Measurements from ENCODE around the gene ZNF532.

The ZNF532 gene

GRCh38 chr18:58977801-58978200, 113.1 kb downstream of the ZNF532 start:
- DNase-seq (ENCODE audit: low read depth, low spot score): no peak

GRCh38 chr18:58978916-58979315, 114.2 kb downstream of the ZNF532 start:
- DNase-seq (ENCODE audit: low read depth, low spot score): no peak

GRCh38 chr18:58979615-58980014, 114.9 kb downstream of the ZNF532 start:
- DNase-seq (ENCODE audit: low read depth, low spot score): no peak

GRCh38 chr18:58980991-58981390, 116.3 kb downstream of the ZNF532 start:
- no peak for DNase-seq (ENCODE audit: low read depth, low spot score)

- DNase-seq (ENCODE audit: low read depth, low spot score): no peak
Observed at GRCh38 chr18:58983260-58984155, 118.8 kb downstream of the ZNF532 start.

- no peak for DNase-seq (ENCODE audit: low read depth, low spot score)
Observed at GRCh38 chr18:58988600-58988999, 123.9 kb downstream of the ZNF532 start.

GRCh38 chr18:58989184-58989759, 124.6 kb downstream of the ZNF532 start:
- no peak for DNase-seq (ENCODE audit: low read depth, low spot score)

- no peak for DNase-seq (ENCODE audit: low read depth, low spot score)
Observed at GRCh38 chr18:58990720-58991119, 126.0 kb downstream of the ZNF532 start.

- DNase-seq (ENCODE audit: low read depth, low spot score): no peak
Observed at GRCh38 chr18:58991167-58991798, 126.6 kb downstream of the ZNF532 start.

- no peak for DNase-seq (ENCODE audit: low read depth, low spot score)
Observed at GRCh38 chr18:58992301-58993231, 127.9 kb downstream of the ZNF532 start.

GRCh38 chr18:58993260-58993659, 128.6 kb downstream of the ZNF532 start:
- no peak for DNase-seq (ENCODE audit: low read depth, low spot score)

GRCh38 chr18:58995663-58996062, 131.0 kb downstream of the ZNF532 start:
- DNase-seq (ENCODE audit: low read depth, low spot score): no peak

- no peak for DNase-seq (ENCODE audit: low read depth, low spot score)
Observed at GRCh38 chr18:58996131-58996641, 131.5 kb downstream of the ZNF532 start.

GRCh38 chr18:58996696-58997095, 132.0 kb downstream of the ZNF532 start:
- no peak for DNase-seq (ENCODE audit: low read depth, low spot score)

- no peak for DNase-seq (ENCODE audit: low read depth, low spot score)
Observed at GRCh38 chr18:58997811-58998337, 133.2 kb downstream of the ZNF532 start.

- DNase-seq (ENCODE audit: low read depth, low spot score): no peak
Observed at GRCh38 chr18:58998401-58999203, 133.9 kb downstream of the ZNF532 start.

- no peak for DNase-seq (ENCODE audit: low read depth, low spot score)
Observed at GRCh38 chr18:59001166-59001565, 136.5 kb downstream of the ZNF532 start.

- DNase-seq (ENCODE audit: low read depth, low spot score): peak; percentile 67
Observed at GRCh38 chr18:59001721-59002120, 137.0 kb downstream of the ZNF532 start.

GRCh38 chr18:59002974-59003594, 138.4 kb downstream of the ZNF532 start:
- no peak for DNase-seq (ENCODE audit: low read depth, low spot score)

- peak; percentile 94 for DNase-seq (ENCODE audit: low read depth, low spot score)
Observed at GRCh38 chr18:59005262-59005661, 140.6 kb downstream of the ZNF532 start.

All from ELF-1 (cell line).